Stimulated activated CD4-positive, alpha-beta T cell treated with anti-CD3 and anti-CD28 coated beads, TNF-alpha, amount 100 ng/mL, for 48 hours (primary cell): ENCODE measurements around the gene HCRT.
A peak's percentile ranks its signal among the peaks of the same experiment; 100 is the strongest.
"Not testable (repeated sequence)": the region's sequence is repeated elsewhere in the genome, so short reads cannot be mapped to it uniquely, and the experiment has no call there.

ENCODE experiments used
- DNase-seq, 3 donors: peaks; one replicate each; pipeline ENCODE4 v3.0.0-alpha.2; 2020; ENCODE audit warnings: low read depth in 3 of 3

HCRT gene

GRCh38 chr17:42197564-42198156, 12.4 kb upstream of the HCRT start:
- no peak for DNase-seq

GRCh38 chr17:42193969-42194899, 9.0 kb upstream of the HCRT start, which contains the start of gene GHDC:
TSS of gene GHDC (minus strand) at chr17:42194494. CDS start at chr17:42193581, 913 bp downstream.
- DNase-seq, result peak; percentile 60 to 77 (median 65)

GRCh38 chr17:42193216-42193968, 8.1 kb upstream of the HCRT start:
- no peak for DNase-seq

- DNase-seq, result no peak
These were observed 7.2 kb upstream of the HCRT start for GRCh38 chr17:42192189-42193126.

GRCh38 chr17:42191275-42191608, 6.0 kb upstream of the HCRT start:
- no peak for DNase-seq

GRCh38 chr17:42190491-42191274, 5.4 kb upstream of the HCRT start:
- no peak for DNase-seq

- no peak for DNase-seq
These were observed 4.4 kb upstream of the HCRT start for GRCh38 chr17:42189651-42189965.

- DNase-seq, result no peak
These were observed 3.7 kb upstream of the HCRT start for GRCh38 chr17:42188749-42189650.

GRCh38 chr17:42187833-42188232, 2.6 kb upstream of the HCRT start:
- DNase-seq, result no peak

- not testable (repeated sequence) for DNase-seq
These were observed 939 bp upstream of the HCRT start for GRCh38 chr17:42186191-42186590.

GRCh38 chr17:42185621-42185930, 324 bp upstream of the HCRT start:
- no peak for DNase-seq

GRCh38 chr17:42183741-42184711, 1.2 kb downstream of the HCRT start:
- DNase-seq, result peak; percentile 70 to 75 (median 71)

- no peak for DNase-seq
These were observed 2.1 kb downstream of the HCRT start for GRCh38 chr17:42182927-42183734.

- no peak for DNase-seq
These were observed 3.4 kb downstream of the HCRT start for GRCh38 chr17:42181851-42182207.

GRCh38 chr17:42180922-42181850, 4.1 kb downstream of the HCRT start, which contains the start of gene KCNH4:
TSS of gene KCNH4 (minus strand) at chr17:42181142. CDS start at chr17:42180945, 197 bp downstream.
- peak; percentile 85 to 89 (median 87) for DNase-seq

- no peak for DNase-seq
These were observed 4.8 kb downstream of the HCRT start for GRCh38 chr17:42180411-42180921.
